Fibroblast of lung (primary cell): ENCODE measurements around the gene NOS1AP.

Source experiments
- EZH2 ChIP-seq: IDR thresholded peaks from 2 replicates; pipeline ENCODE4 v1.5.1; 2012; ENCODE audit warnings: low read length, control low read depth, mild to moderate bottlenecking; ENCODE audit errors: missing control alignments
- TF ChIP-seq, protein P1 (sequence below), 2 donors: IDR thresholded peaks in 1 of 2; conservative IDR thresholded peaks in 1 of 2; 1 replicate in 1 of 2; 2 replicates in 1 of 2; pipeline ENCODE4 v1.5.1; 2011 to 2012; ENCODE audit warnings: low read length in 2 of 2, control low read depth in 1 of 2, inconsistent platforms in 1 of 2, low read depth in 1 of 2, mild to moderate bottlenecking in 1 of 2

GRCh38 chr1:162235241-162235800 is 165.8 kb downstream of the NOS1AP start:
- TF ChIP-seq, protein P1, sequence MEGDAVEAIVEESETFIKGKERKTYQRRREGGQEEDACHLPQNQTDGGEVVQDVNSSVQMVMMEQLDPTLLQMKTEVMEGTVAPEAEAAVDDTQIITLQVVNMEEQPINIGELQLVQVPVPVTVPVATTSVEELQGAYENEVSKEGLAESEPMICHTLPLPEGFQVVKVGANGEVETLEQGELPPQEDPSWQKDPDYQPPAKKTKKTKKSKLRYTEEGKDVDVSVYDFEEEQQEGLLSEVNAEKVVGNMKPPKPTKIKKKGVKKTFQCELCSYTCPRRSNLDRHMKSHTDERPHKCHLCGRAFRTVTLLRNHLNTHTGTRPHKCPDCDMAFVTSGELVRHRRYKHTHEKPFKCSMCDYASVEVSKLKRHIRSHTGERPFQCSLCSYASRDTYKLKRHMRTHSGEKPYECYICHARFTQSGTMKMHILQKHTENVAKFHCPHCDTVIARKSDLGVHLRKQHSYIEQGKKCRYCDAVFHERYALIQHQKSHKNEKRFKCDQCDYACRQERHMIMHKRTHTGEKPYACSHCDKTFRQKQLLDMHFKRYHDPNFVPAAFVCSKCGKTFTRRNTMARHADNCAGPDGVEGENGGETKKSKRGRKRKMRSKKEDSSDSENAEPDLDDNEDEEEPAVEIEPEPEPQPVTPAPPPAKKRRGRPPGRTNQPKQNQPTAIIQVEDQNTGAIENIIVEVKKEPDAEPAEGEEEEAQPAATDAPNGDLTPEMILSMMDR (conservative IDR thresholded peaks at IDR 0.05 in 1 of 2, IDR thresholded peaks at IDR 0.05 in 1 of 2; ENCODE audit: low read depth in 1 of 2, low read length in 2 of 2), result no peak
- no peak for TF ChIP-seq EZH2
